GM12872 (cell line): ENCODE measurements around the gene ANKRD30A.

Source experiments
- TF ChIP-seq, protein P1 (sequence below): IDR thresholded peaks from 3 replicates; pipeline ENCODE4 v1.5.1; 2011; ENCODE audit warnings: low read depth, mild to moderate bottlenecking, low read length, moderate library complexity; ENCODE audit not compliant: insufficient read depth

ANKRD30A gene

DNA sequence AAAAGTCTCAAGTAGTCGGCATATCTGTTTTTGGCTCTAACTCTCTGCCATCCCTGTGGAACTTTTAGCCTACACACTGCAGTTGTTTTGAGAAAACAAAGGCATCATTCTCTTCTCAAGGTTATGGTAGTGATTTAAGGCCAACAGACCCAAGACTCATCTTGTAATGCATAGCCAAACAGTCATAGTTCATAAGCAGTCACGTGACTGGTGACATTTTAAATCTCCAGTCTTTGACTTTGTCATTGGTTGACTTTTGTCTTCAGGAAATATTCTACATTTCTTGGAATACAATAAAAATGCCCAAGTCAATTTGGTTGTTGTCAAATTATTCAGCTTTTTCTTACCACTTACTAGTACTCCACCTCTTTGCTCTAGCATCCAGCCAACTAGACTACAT is 114.8 kb downstream of the ANKRD30A start:
- TF ChIP-seq, protein P1, sequence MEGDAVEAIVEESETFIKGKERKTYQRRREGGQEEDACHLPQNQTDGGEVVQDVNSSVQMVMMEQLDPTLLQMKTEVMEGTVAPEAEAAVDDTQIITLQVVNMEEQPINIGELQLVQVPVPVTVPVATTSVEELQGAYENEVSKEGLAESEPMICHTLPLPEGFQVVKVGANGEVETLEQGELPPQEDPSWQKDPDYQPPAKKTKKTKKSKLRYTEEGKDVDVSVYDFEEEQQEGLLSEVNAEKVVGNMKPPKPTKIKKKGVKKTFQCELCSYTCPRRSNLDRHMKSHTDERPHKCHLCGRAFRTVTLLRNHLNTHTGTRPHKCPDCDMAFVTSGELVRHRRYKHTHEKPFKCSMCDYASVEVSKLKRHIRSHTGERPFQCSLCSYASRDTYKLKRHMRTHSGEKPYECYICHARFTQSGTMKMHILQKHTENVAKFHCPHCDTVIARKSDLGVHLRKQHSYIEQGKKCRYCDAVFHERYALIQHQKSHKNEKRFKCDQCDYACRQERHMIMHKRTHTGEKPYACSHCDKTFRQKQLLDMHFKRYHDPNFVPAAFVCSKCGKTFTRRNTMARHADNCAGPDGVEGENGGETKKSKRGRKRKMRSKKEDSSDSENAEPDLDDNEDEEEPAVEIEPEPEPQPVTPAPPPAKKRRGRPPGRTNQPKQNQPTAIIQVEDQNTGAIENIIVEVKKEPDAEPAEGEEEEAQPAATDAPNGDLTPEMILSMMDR, result no peak

DNA sequence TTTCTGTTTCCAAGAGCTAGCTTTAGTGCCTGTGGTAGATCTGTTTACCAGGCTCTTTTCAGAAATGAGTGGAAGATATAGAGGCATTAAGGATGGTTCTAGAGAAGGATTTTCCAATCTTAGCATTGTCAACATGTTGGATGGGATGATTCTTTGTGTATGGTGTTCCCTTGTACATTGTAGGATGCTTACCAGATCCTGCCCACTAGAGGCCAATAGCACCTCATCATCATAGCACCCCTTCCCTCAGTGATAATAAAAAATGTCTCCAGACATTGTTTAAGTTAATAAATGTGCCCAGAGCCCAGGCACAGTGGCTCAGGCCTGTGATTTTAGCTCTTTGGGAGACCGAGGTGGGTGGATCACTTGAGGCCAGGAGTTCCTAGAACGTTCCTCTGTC is 121.2 kb downstream of the ANKRD30A start:
- TF ChIP-seq, protein P1, result no peak

DNA sequence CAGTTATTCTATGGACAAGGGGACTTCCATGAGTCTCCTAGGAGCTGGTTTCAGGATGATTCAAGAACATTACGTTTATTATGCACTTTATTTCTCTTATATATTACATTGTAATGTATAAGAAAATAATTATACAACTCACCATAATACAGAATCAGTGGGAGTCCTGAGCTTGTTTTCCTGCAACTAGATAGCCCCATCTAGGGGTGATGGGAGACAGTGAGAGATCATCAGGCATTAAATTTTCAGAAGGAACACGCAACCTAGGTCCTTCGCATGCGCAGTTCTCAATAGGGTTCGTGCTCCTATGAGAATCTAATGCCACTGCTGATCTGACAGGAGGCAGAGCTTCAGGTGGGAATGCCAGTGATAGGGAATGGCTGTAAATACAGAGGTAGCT is 137.9 kb downstream of the ANKRD30A start:
- TF ChIP-seq, protein P1, result no peak

DNA sequence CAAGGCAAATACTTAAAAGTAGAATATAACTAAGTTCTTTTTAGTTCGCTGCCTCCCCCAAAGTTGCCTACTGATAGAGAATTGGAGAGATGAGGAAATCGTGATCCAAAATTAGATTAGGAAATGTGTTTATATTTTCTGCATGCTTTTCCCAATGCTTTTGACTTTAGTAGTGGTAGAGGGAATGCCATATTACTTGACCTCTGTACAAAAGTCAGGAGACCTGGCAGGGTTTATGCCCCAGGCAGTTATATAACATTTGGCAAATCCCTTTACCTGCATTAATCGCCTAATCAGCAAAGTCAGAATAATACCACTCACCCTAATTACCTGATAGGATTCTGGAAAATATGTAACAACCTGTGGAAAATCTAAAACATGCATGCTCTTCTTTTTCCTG is 142.9 kb downstream of the ANKRD30A start:
- TF ChIP-seq, protein P1, result no peak

DNA sequence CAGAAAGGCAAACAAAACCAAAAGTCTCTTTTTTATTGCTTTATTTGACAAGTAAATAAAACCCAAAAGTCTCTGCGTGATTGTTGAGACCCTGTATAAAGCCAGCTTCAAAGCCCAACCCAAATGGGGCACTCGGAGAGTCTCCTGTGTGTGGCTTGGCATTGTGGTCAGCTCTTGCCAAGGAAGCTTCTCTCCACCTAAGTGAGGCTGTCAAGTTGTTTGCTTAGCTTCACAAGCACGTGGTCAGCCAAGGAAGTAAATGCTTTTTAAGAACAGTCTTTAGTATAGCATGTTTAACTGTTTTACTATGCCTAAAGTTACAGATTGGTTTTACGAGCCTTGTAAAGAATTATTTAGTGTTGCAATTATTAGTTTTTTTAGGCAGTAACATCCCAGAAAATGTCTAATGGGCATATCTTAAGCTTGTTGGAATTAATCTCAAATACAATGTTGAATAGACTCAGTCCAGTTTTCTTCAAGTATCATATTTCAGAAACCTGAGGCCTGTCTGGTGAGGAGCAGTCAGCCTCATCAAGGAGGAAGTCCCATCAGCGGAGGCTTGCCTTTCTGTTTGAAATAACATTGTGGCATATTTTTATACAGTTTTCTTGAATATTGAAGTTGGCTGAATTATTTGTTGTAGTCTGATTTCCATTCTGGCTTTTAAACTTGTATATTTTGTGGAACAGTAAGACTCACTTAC is 144.3 kb downstream of the ANKRD30A start:
- TF ChIP-seq, protein P1, result no peak

DNA sequence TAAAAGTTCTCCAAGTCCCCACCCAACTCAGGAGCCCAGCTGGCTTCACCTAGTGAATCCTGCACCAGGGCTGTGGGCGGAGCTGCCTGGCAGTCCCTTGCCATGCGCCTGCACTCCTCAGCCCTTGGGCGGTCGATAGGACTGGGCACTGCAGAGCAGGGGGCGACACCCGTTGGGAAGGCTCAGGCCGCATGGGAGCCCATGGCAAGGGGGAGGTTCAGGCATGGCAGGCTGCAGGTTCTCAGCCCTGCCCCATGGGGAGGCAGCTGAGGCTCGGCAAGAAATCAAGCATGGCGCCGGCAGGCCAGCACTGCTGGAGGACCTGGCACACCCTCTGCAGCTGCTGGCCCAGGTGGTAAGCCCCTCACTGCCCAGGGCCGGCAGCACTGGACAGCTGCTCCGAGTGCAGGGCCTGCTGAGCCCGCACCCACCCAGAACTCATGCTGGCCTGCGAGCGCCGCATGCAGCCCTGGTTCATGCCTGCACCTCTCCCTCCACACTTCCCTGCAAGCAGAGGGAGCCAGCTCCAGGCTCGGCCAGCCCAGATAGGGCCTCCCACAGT is 149.9 kb downstream of the ANKRD30A start:
- TF ChIP-seq, protein P1, result no peak

DNA sequence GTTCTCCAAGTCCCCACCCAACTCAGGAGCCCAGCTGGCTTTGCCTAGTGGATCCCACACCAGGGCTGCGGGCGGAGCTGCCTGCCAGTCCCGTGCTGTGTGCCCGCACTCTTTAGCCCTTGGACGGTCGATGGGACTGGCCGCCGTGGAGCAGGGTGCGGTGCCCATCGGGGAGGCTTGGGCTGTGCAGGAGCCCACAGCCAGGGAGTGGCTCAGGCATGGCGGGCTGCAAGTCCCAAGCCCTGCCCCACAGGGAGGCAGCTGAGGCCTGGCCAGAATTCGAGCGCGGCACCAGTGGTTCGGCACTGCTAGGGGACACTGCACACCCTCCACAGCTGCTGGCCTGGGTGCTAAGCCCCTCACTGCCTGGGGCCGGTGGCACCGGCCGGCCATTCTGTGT is 159.7 kb downstream of the ANKRD30A start:
- TF ChIP-seq, protein P1, result no peak
